HCT116 (cell line): ENCODE results near the gene CFAP45. TPM values are rescaled to one million over a fixed set of nuclear protein-coding genes. Genes with fewer than 3 reads are reported as not detected.

ENCODE experiments used
- ATAC-seq: fragments of 200-7000 bp; cut with Tn5 transposase; 2 replicates; pipeline ENCODE4 v1.9.1; 2020; ENCODE audit warnings: mild to moderate bottlenecking, moderate library complexity
- BruUV-seq: library from RNA; stranded (reverse); fragments of 400-500 nt; replicated peaks from 2 replicates; lab custom pipeline; 2021; lab: Mats Ljungman, UMichigan
- CTCF ChIA-PET: fragments of 300-600 bp; sonication (Branson Sonifier 250); formaldehyde crosslinking; loops from one replicate; lab custom pipeline; 2021; ENCODE audit warnings: antibody characterized with exemption; lab: Charles Lee
- POLR2A ChIA-PET: fragments of 300-600, 350-600 bp; sonication (Branson Sonifier 250); formaldehyde crosslinking; loops from one replicate; lab custom pipeline; 2021; ENCODE audit warnings: antibody characterized with exemption; lab: Charles Lee
- RAD21 ChIA-PET, 2 experiments: fragments of 300-600 bp; sonication (Branson Sonifier 250); formaldehyde crosslinking; loops; one replicate each; lab custom pipeline; 2023; ENCODE audit warnings: low total read pairs in 2 of 2; ENCODE audit not compliant: uncharacterized antibody in 2 of 2, unreplicated experiment in 2 of 2, low non-redundant PET in 1 of 2; lab: Charles Lee
- DNase-seq: peaks from one replicate; pipeline ENCODE4 v3.0.0-alpha.2; 2010; ENCODE audit warnings: low read depth, low spot score
- H2AFZ ChIP-seq: fragments of 200-600 bp; shearing (Covaris generic), sonication (generic); 2 replicates; pipeline ENCODE4 v1.6.1; 2017; ENCODE audit warnings: low read depth, mixed run types, mixed read lengths, antibody characterized with exemption, low read length; ENCODE audit not compliant: poor library complexity, severe bottlenecking
- H3K27ac ChIP-seq: 2 replicates; pipeline ENCODE4 v1.5.1; 2012; ENCODE audit warnings: low read depth, low read length
- H3K27me3 ChIP-seq: fragments of 200-600 bp; sonication (generic); 2 replicates; pipeline ENCODE4 v1.6.1; 2016; ENCODE audit warnings: mixed run types, low read length, mixed read lengths; ENCODE audit not compliant: insufficient read depth
- H3K36me3 ChIP-seq, 2 experiments: fragments of 200-500 bp in 1 of 2; fragments of 200-600 bp in 1 of 2; sonication (Bioruptor generic) in 1 of 2; sonication (generic) in 1 of 2; 2 replicates each; pipeline versions ENCODE4 v1.5.1 to v1.6.1; 2014 to 2016; ENCODE audit warnings: low read length in 2 of 2, inconsistent platforms in 1 of 2, mixed read lengths in 1 of 2, mixed run types in 1 of 2; ENCODE audit not compliant: insufficient read depth in 2 of 2, control insufficient read depth in 1 of 2
- H3K4me1 ChIP-seq, 2 experiments: fragments of 200-600 bp in 1 of 2; sonication (generic) in 1 of 2; 2 replicates each; pipeline versions ENCODE4 v1.5.1 to v1.6.1; 2012 to 2017; ENCODE audit warnings: low read length in 2 of 2, inconsistent platforms in 1 of 2, mild to moderate bottlenecking in 1 of 2, mixed read lengths in 1 of 2, mixed run types in 1 of 2, moderate library complexity in 1 of 2; ENCODE audit not compliant: insufficient read depth in 2 of 2, control insufficient read depth in 1 of 2
- H3K4me2 ChIP-seq: fragments of 200-600 bp; sonication (generic); 2 replicates; pipeline ENCODE4 v1.6.1; 2017; ENCODE audit warnings: mixed run types, low read length, mixed read lengths
- H3K4me3 ChIP-seq, 2 experiments: fragments of 200-600 bp in 1 of 2; sonication (generic) in 1 of 2; replicated peaks in 1 of 2; 2 replicates each; pipeline ENCODE4 v1.5.1; 2011 to 2016; ENCODE audit warnings: low read length in 2 of 2, control low read depth in 1 of 2, low read depth in 1 of 2, mild to moderate bottlenecking in 1 of 2, mixed read lengths in 1 of 2, mixed run types in 1 of 2
- H3K79me2 ChIP-seq: fragments of 200-600 bp; sonication (generic); 2 replicates; pipeline ENCODE4 v1.6.1; 2017; ENCODE audit warnings: mild to moderate bottlenecking, mixed run types, low read length, moderate library complexity, mixed read lengths; ENCODE audit not compliant: insufficient read depth
- H3K9ac ChIP-seq: fragments of 200-600 bp; sonication (generic); 2 replicates; pipeline ENCODE4 v1.6.1; 2016; ENCODE audit warnings: low read length, mixed read lengths
- H3K9me2 ChIP-seq: fragments of 200-600 bp; sonication (generic), shearing (Covaris generic); 2 replicates; pipeline ENCODE4 v1.6.1; 2017; ENCODE audit warnings: mixed run types, mild to moderate bottlenecking, moderate library complexity; ENCODE audit not compliant: insufficient read depth
- H3K9me3 ChIP-seq, 2 experiments: fragments of 200-500 bp in 1 of 2; fragments of 200-600 bp in 1 of 2; sonication (Bioruptor generic) in 1 of 2; sonication (generic) in 1 of 2; 2 replicates each; pipeline ENCODE4 v1.6.1; 2014 to 2017; ENCODE audit warnings: low read length in 2 of 2, mixed read lengths in 2 of 2, inconsistent platforms in 1 of 2, low read depth in 1 of 2, mild to moderate bottlenecking in 1 of 2, mixed run types in 1 of 2, moderate library complexity in 1 of 2; ENCODE audit not compliant: control insufficient read depth in 1 of 2, insufficient read depth in 1 of 2
- H4K20me1 ChIP-seq: fragments of 200-600 bp; sonication (generic), shearing (Covaris generic); 2 replicates; pipeline ENCODE4 v1.6.1; 2017; ENCODE audit warnings: mixed run types, mild to moderate bottlenecking, moderate library complexity; ENCODE audit not compliant: insufficient read depth
- ATF3 ChIP-seq: IDR thresholded peaks from 2 replicates; pipeline ENCODE4 v1.6.1; 2012
- CBX3 ChIP-seq: IDR thresholded peaks from 2 replicates; pipeline ENCODE4 v1.6.1; 2012; ENCODE audit warnings: low read depth
- CTCF ChIP-seq, 3 experiments: fragments of 200-600 bp in 1 of 3; sonication (generic) in 1 of 3; IDR thresholded peaks in 2 of 3; conservative IDR thresholded peaks in 1 of 3; 2 replicates each; pipeline ENCODE4 v1.5.1; 2012 to 2017; ENCODE audit warnings: low read depth in 2 of 3, low read length in 2 of 3, antibody characterized with exemption in 1 of 3, borderline replicate concordance in 1 of 3, control low read depth in 1 of 3, mild to moderate bottlenecking in 1 of 3, mixed read lengths in 1 of 3, mixed run types in 1 of 3, moderate library complexity in 1 of 3; ENCODE audit not compliant: insufficient read depth in 1 of 3
- EZH2 ChIP-seq: fragments of 200-600 bp; sonication (generic); IDR thresholded peaks from 2 replicates; pipeline ENCODE4 v1.6.1; 2017; ENCODE audit warnings: antibody characterized with exemption, mixed run types
- EZH2phosphoT487 ChIP-seq: fragments of 200-600 bp; IDR thresholded peaks from 2 replicates; pipeline ENCODE4 v1.6.1; 2018; ENCODE audit warnings: antibody characterized with exemption, borderline replicate concordance
- FOSL1 ChIP-seq: IDR thresholded peaks from 2 replicates; pipeline ENCODE4 v1.6.1; 2012; ENCODE audit warnings: low read depth
- MAX ChIP-seq: IDR thresholded peaks from 2 replicates; pipeline ENCODE4 v1.6.1; 2012
- POLR2AphosphoS5 ChIP-seq: IDR thresholded peaks from 2 replicates; pipeline ENCODE4 v1.6.1; 2011; ENCODE audit warnings: mild to moderate bottlenecking, low read depth, low read length, moderate library complexity
- RAD21 ChIP-seq: IDR thresholded peaks from 2 replicates; pipeline ENCODE4 v1.6.1; 2012; ENCODE audit warnings: low read depth, mild to moderate bottlenecking
- REST ChIP-seq: IDR thresholded peaks from 2 replicates; pipeline ENCODE4 v1.6.1; 2012; ENCODE audit warnings: low read depth
- SIN3A ChIP-seq: IDR thresholded peaks from 2 replicates; pipeline ENCODE4 v1.6.1; 2012; ENCODE audit warnings: low read depth
- SRF ChIP-seq: IDR thresholded peaks from 2 replicates; pipeline ENCODE4 v1.6.1; 2012; ENCODE audit warnings: low read depth
- TCF7L2 ChIP-seq: IDR thresholded peaks from 2 replicates; pipeline ENCODE4 v1.7.0; 2011; ENCODE audit warnings: borderline replicate concordance, inconsistent platforms; ENCODE audit not compliant: insufficient read depth, insufficient read length; ENCODE audit errors: extremely low read depth
- ZBTB33 ChIP-seq: IDR thresholded peaks from 2 replicates; pipeline ENCODE4 v1.6.1; 2011; ENCODE audit warnings: mild to moderate bottlenecking, low read length, moderate library complexity; ENCODE audit not compliant: insufficient replicate concordance; ENCODE audit errors: extremely low read depth
- ZFX ChIP-seq: fragments of 450-650 bp; IDR thresholded peaks from 2 replicates; pipeline ENCODE4 v1.6.1; 2017
- ZNF274 ChIP-seq: fragments of 200-500 bp; sonication (Bioruptor generic); IDR thresholded peaks from 2 replicates; pipeline ENCODE4 v1.6.1; 2014; ENCODE audit warnings: mild to moderate bottlenecking, low read depth, low read length, inconsistent platforms
- intact Hi-C: fragments of 100-400 bp; cut with micrococcal nuclease; formaldehyde crosslinking; loops from 2 replicates; pipeline ENCODE4 v1.10.0; 2022
- total RNA-seq: library from RNA; stranded (reverse); gene quantifications from one replicate; pipeline ENCODE4 v1.2.1, GENCODE V29; 2021; ENCODE audit not compliant: unreplicated experiment

The CFAP45 gene
- total RNA-seq, 1 experiment from 2014 or later = 0.59 TPM

GRCh38 chr1:159891275-159892157 is 8.4 kb downstream of the CFAP45 start:
- Histone ChIP-seq H3K27ac (no peak overlapping the region), H4K20me1 (no peaks in the 10 kb centered on the region)
- POLR2A ChIA-PET = interaction anchor here (2.0 to 4.5 kb wide), 2 partner anchors 93 to 111 kb away, joined by 9 to 35 read pairs; partner anchors contain the start of gene DUSP23
- no peak for TF ChIP-seq ATF3
- no peak for TF ChIP-seq ZBTB33
- TF ChIP-seq SRF = no peak
- no peak for TF ChIP-seq EZH2
- no peak for TF ChIP-seq ZNF274
- no peak for TF ChIP-seq FOSL1
- TF ChIP-seq EZH2phosphoT487 = no peak
- no peak for TF ChIP-seq SIN3A
- TF ChIP-seq TCF7L2 = no peak
- TF ChIP-seq RAD21 = peak; percentile 100
- TF ChIP-seq POLR2AphosphoS5 = 0 out of 2 replicates have a peak, but pooled peaks have one; percentile 22
- peak; percentile 44; the same call in 1 of the 2 replicates for TF ChIP-seq MAX
- TF ChIP-seq CBX3 = peak; percentile 73
- TF ChIP-seq ZFX = no peak
- no peak for TF ChIP-seq REST
- TF ChIP-seq CTCF (IDR thresholded peaks at IDR 0.05 in 2 of 3, conservative IDR thresholded peaks at IDR 0.05 in 1 of 3; ENCODE audit: borderline replicate concordance in 1 of 3, insufficient read depth in 1 of 3, low read depth in 2 of 3, low read length in 2 of 3) = peak; percentile 99 to 100 (median 100)

More at GRCh38 chr1:159891275-159892157, 8.4 kb downstream of the CFAP45 start:
- H3K9me2 ChIP-seq = no peaks in the 10 kb centered on the region
- no peak overlapping the region for H3K4me2 ChIP-seq
- ChIA-PET CTCF (interaction anchor here (0.7 to 8.5 kb wide), 24 partner anchors 9 to 759 kb away, joined by 3 to 249 read pairs (median 6); partner anchors contain the start of genes CFAP45, DUSP23 and FCRL6), RAD21 (interaction anchor here (0.8 to 4.5 kb wide), 9 partner anchors 40 to 116 kb away, joined by 3 to 38 read pairs (median 5); partner anchors contain the start of gene DUSP23 (in 2 of the 2))
- no TSS peak for BruUV-seq
- H3K36me3 ChIP-seq = no peaks in the 10 kb centered on the region
- H3K9ac ChIP-seq = no peak overlapping the region
- no peak overlapping the region for H2AFZ ChIP-seq
- peaks cover 11 to 23% of the 10 kb centered on the region in 2 experiments; a peak in 3 of 4 replicates for H3K4me1 ChIP-seq
- DNase-seq (peak; percentile 87), ATAC-seq (peak; percentile 94)
- intact Hi-C loops = loop anchor here (1.0 to 10.0 kb wide), 10 partner anchors 37 to 757 kb away; partner anchors contain the start of gene DUSP23
- no peaks in the 10 kb centered on the region for H3K9me3 ChIP-seq
- H3K4me3 ChIP-seq = no peak overlapping the region
- H3K27me3 ChIP-seq = no peaks in the 10 kb centered on the region; the same call in 1 of the 2 replicates
- H3K79me2 ChIP-seq = no peaks in the 10 kb centered on the region
